ENCODE results near the gene TBX1. TPM values are rescaled to one million over a fixed set of nuclear protein-coding genes. Genes with fewer than 3 reads are reported as not detected.

The TBX1 gene
- not detected in 2 replicates for total RNA-seq

GRCh38 chr22:19760058-19760950 is at the start of gene TBX1:
Gene TBX1, plus strand, starts transcription at chr22:19760778. Its CDS starts 66 bp downstream, at chr22:19760844.

GRCh38 chr22:19714312-19715187 is 46.0 kb upstream of the TBX1 start, which contains the start of gene SEPTIN5:
Gene SEPTIN5, plus strand, starts transcription at chr22:19714503. Its CDS starts 86 bp downstream, at chr22:19714589.

GRCh38 chr22:19723232-19723982 is 37.2 kb upstream of the TBX1 start, which contains the start of gene GP1BB:
Gene GP1BB, plus strand, starts transcription at chr22:19723539. Its CDS starts 31 bp downstream, at chr22:19723570.

Other genes with a start within 250 kb of the TBX1 start
- 0.28 and 2.5 TPM in 2 replicates for gene CLDN5, start 236.4 kb upstream of the TBX1 start, total RNA-seq
- gene SEPTIN5, start 46.3 kb upstream of the TBX1 start, total RNA-seq = 10.0 and 22.6 TPM in 2 replicates
- gene GP1BB, start 37.2 kb upstream of the TBX1 start, total RNA-seq = 1.00 and 1.5 TPM in 2 replicates
- gene GNB1L, start 94.1 kb downstream of the TBX1 start, total RNA-seq = 4.4 and 5.2 TPM in 2 replicates
- 5.7 and 8.0 TPM in 2 replicates for gene RTL10, start 94.1 kb downstream of the TBX1 start, total RNA-seq
- 237 and 344 TPM in 2 replicates for gene COMT, start 181.0 kb downstream of the TBX1 start, total RNA-seq
- 18.5 and 21.9 TPM in 2 replicates for gene TXNRD2, start 181.0 kb downstream of the TBX1 start, total RNA-seq

Data from smooth muscle cell of bladder (primary cell).